Measurements from ENCODE around the gene CCDC90B.

The CCDC90B gene

DNA sequence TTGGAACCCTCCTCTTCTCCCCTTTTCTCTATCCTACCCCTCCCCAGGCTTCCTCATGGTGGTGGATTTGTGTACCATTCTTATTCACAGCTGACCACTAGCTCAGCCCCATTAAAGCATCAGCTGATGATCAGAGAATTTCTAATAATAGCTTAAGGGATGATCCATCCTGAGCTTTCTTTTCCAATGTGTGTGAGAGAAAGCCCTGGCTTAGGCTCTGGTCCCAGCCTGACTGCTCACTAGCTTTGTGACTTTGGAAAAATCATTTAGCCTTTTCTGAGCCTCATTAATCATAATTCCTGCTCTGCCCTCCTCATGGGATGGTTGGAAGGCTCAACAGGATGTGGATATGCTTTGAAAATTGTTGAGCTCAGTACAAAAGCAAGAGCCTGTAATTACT, 26.3 kb upstream of the CCDC90B start:
- TF ChIP-seq, protein P1, sequence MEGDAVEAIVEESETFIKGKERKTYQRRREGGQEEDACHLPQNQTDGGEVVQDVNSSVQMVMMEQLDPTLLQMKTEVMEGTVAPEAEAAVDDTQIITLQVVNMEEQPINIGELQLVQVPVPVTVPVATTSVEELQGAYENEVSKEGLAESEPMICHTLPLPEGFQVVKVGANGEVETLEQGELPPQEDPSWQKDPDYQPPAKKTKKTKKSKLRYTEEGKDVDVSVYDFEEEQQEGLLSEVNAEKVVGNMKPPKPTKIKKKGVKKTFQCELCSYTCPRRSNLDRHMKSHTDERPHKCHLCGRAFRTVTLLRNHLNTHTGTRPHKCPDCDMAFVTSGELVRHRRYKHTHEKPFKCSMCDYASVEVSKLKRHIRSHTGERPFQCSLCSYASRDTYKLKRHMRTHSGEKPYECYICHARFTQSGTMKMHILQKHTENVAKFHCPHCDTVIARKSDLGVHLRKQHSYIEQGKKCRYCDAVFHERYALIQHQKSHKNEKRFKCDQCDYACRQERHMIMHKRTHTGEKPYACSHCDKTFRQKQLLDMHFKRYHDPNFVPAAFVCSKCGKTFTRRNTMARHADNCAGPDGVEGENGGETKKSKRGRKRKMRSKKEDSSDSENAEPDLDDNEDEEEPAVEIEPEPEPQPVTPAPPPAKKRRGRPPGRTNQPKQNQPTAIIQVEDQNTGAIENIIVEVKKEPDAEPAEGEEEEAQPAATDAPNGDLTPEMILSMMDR (IDR thresholded peaks at IDR 0.05): no peak

DNA sequence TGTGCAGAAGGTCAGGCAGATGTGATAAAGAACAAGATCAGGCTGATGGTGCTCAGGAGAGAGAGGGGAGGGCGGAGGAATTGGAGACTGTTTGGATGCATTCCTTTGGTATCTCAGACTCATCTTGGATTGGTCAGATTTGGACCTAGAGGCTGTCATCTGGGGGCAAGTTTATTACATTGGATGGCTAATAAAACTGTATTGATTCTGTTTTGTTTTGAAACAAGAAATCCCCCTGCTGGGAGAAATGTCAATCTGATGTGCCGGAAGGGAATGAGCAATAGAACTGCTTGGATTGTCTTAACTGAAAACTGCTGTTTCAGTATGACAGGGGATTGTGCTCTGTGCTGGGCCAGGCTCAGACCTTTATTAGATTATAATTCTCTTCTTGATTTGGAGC, 25.5 kb upstream of the CCDC90B start:
- TF ChIP-seq, protein P1 (IDR thresholded peaks at IDR 0.05): no peak

DNA sequence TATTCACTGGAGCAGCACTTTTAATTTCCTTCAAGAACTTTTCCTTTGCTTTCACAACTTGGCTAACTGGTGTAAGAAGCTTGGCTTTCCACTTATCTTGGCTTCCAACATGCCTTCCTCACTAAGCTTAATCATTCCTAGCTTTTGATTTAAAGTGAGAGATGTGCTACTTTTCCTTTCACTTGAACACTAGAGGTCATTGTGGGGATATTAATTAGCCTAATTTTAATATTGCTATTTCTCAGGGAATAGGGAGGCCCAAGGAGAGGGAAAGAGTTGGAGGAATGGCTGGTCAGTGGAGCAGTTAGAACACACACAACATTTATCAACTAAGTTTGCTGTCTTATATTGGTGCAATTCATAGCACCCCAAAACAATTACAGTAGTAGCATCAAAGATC, 24.6 kb upstream of the CCDC90B start:
- TF ChIP-seq, protein P1 (IDR thresholded peaks at IDR 0.05): peak; percentile 40; the same call in 1 of the 2 replicates

DNA sequence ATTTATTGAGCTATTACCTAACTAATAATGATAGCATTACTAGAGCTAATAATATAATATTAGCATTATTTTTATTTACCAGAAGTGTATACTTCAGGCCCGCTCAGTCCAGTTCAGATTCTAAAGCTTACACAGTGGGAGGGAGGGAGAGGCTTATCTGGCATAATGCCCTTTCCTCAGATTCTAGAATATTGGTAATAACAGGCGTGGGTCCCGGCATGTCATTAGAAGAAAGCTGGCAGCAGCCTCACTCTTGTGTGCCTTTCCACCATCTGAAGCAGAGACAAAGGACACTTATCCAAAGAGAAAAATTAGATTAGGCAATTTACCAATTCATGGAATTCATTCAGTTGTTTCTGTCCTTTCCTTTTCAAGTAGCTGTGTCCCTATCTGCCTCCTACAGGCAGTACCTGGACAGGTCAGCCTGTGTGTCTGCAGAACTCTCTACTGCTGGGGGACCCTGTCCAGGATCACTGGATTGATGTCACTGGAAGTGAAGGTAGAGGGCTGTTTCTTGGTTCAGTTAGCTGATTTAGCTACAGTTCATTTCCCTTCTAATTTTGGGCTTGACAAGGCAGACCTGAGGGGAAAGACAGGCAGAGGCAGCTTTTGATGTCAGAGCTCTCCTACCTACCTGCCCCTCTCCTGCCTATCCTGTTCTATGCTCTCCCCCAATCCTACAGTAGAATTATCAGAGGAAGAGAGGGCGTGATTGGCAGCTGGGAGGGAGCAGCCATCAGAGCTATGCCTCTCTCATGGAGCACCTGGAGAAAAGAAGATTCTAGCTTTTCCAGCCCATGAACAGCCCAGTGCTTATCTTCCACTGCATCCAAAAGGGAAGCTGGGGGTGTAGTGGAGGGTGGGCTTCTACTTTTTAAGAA, 20.3 kb upstream of the CCDC90B start:
- TF ChIP-seq, protein P1 (IDR thresholded peaks at IDR 0.05): no peak

DNA sequence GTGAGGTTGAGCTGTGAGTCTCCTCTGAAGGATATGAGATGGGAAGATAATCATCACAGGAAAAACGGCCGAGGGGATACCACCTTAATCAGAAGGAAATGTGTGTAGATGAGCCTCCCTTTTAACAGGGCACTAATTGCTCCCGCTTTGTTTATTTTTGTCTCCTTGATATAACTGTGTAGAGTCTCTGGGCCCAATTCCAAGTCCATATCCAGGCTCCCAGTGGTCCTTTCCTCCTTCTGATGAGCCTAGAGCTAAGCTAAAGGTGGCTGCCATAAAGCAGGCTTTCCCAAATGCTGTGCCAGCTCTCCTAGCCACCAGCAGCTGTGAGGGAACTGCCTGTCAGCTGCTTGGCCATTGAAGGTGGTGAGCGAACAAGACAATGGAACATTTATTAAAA, 17.1 kb upstream of the CCDC90B start:
- TF ChIP-seq, protein P1 (IDR thresholded peaks at IDR 0.05): no peak

DNA sequence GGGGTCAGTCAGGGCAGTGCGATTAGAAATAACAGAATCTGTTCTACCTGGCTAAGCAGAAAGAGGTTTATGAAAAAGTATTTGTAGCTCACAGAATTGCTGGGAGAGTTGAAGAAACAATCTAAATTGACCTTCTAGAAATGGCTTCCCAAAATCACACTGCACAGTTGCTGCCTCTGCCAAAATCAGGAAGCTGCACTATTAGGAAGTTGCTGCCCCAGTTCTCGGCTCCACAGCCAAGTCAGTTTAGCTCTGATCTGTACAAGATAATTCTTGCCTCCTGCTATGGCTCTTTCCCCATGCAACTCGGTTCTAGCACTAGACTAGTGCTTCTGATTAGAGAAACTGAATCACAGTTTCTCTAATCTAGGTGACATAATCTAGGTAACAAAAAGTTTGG, 16.0 kb upstream of the CCDC90B start:
- TF ChIP-seq, protein P1 (IDR thresholded peaks at IDR 0.05): no peak

DNA sequence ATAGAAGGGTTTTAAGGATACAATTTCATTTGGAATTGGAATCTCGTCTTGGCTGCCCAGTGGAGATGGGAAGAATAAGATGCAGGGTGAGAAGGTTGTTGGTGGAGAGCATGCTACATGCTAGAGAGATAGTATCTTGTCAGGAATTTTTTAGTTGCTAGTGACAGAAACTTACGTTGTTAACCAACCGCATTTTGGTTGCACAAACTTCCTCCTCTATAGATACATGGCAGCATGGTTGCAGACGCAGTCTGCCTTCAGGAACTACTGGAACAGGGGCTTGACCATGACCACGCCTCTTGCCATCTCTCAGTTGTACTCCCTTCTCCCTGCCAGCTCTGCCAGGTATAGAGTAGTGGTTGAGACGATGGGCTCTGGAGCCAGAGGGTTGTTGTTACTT, 13.5 kb upstream of the CCDC90B start:
- TF ChIP-seq, protein P1 (IDR thresholded peaks at IDR 0.05): no peak
